DOHH2 (cell line): Measurements from ENCODE around the gene TRIOBP.

Experiments
- H3F3A ChIP-seq: fragments of 200-600 bp; sonication (generic), shearing (Covaris generic); 2 replicates; pipeline ENCODE4 v1.6.0; 2016; ENCODE audit warnings: antibody characterized with exemption, mild to moderate bottlenecking; ENCODE audit not compliant: control insufficient read depth, insufficient read depth
- H3K27ac ChIP-seq: fragments of 200-600 bp; sonication (generic); 2 replicates; pipeline ENCODE4 v1.5.1; 2014; ENCODE audit warnings: low read depth, mild to moderate bottlenecking, low read length, moderate library complexity
- H3K27me3 ChIP-seq: fragments of 200-600 bp; sonication (generic); 2 replicates; pipeline ENCODE4 v1.6.1; 2014; ENCODE audit warnings: mild to moderate bottlenecking, low read length, mixed read lengths; ENCODE audit not compliant: control insufficient read depth
- H3K36me3 ChIP-seq: fragments of 200-600 bp; sonication (generic); 2 replicates; pipeline ENCODE4 v1.6.1; 2014; ENCODE audit warnings: mild to moderate bottlenecking, low read length, moderate library complexity, mixed read lengths; ENCODE audit not compliant: control insufficient read depth
- H3K4me1 ChIP-seq: fragments of 200-600 bp; sonication (generic); 2 replicates; pipeline ENCODE4 v1.6.1; 2014; ENCODE audit warnings: mild to moderate bottlenecking, low read length, mixed read lengths; ENCODE audit not compliant: control insufficient read depth
- H3K4me2 ChIP-seq: fragments of 200-600 bp; sonication (generic); 2 replicates; pipeline ENCODE4 v1.6.0; 2014; ENCODE audit warnings: mild to moderate bottlenecking, low read length, moderate library complexity
- H3K4me3 ChIP-seq: fragments of 200-600 bp; sonication (generic); 2 replicates; pipeline ENCODE4 v1.5.1; 2014; ENCODE audit warnings: mild to moderate bottlenecking, low read length, mixed read lengths
- H3K79me2 ChIP-seq: fragments of 200-600 bp; sonication (generic); 2 replicates; pipeline ENCODE4 v1.6.1; 2014; ENCODE audit warnings: mild to moderate bottlenecking, low read length, mixed read lengths; ENCODE audit not compliant: control insufficient read depth
- H3K9me2 ChIP-seq: fragments of 200-600 bp; sonication (generic); replicated peaks from 2 replicates; pipeline ENCODE4 v1.6.1; 2014; ENCODE audit warnings: mild to moderate bottlenecking, low read length, mixed read lengths; ENCODE audit not compliant: control insufficient read depth
- H3K9me3 ChIP-seq: fragments of 200-600 bp; sonication (generic); 2 replicates; pipeline ENCODE4 v1.6.1; 2014; ENCODE audit warnings: antibody characterized with exemption, low read length, mixed read lengths; ENCODE audit not compliant: control insufficient read depth, insufficient read depth
- H4K20me1 ChIP-seq: fragments of 200-600 bp; sonication (generic); 2 replicates; pipeline ENCODE4 v1.6.0; 2014; ENCODE audit warnings: low read depth, mild to moderate bottlenecking, antibody characterized with exemption, low read length, moderate library complexity; ENCODE audit not compliant: control insufficient read depth, insufficient read depth
- EZH2phosphoT487 ChIP-seq: fragments of 200-600 bp; sonication (generic); IDR thresholded peaks from 2 replicates; pipeline ENCODE4 v1.6.1; 2017; ENCODE audit warnings: borderline replicate concordance, mild to moderate bottlenecking, antibody characterized with exemption, low read length, moderate library complexity, mixed read lengths
- TF ChIP-seq, protein P1 (sequence below): fragments of 200-600 bp; sonication (generic); IDR thresholded peaks from one replicate; pipeline ENCODE4 v1.5.1; 2014; ENCODE audit warnings: antibody characterized with exemption, mild to moderate bottlenecking, low read depth, low read length; ENCODE audit not compliant: poor library complexity, severe bottlenecking

TRIOBP gene

DNA sequence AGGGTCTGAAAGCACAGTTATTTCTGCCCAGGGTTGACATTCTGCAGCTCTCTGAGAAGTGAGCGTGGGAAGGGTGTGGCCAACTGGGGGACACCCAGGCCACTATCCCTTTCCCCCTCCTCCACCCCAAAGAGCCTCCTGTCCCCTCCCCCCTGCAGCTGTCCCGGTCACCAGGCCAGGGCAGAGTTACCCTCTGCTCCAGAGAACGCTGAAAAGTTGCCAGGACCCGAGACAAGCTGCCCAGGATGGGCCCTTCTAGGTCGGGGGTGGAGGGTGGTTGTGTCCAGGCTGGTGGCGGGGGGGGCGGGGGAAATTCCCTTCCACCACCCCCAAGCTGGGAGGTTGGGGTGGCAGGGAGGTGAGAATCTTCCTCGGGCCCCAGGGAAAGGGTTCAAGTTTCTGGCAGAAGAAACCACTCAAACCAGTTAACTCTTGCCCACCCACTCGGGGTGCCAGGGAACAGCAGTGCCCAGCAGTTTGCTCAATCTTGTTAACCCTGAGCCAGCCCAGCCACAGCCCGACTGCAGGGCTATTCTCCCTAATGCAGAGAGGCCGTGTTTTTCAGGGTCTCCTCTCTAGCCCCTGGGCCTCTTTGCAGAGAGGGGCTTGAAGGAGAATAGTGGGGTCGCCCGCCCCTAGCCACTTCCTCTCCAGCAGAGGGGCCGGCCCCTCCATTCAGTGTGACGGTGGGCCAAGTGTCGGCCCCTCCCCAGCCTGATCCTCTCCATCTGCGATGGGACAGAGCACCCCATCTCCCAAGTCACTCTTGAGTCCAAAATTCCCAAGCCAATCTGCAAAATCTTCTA lies 20.7 kb upstream of the TRIOBP start:
- Histone ChIP-seq H3K27me3 (no peaks in the 10 kb centered on the region), H3K79me2 (no peaks in the 10 kb centered on the region; the same call in 1 of the 2 replicates), H3K4me2 (peak overlapping the region; percentile 87), H3K9me3 (no peaks in the 10 kb centered on the region), H4K20me1 (no peaks in the 10 kb centered on the region), H3K36me3 (peaks cover 6% of the 10 kb centered on the region; the same call in 1 of the 2 replicates), H3K27ac (peak overlapping the region; percentile 79), H3K9me2 (no peaks in the 10 kb centered on the region), H3K4me1 (peaks cover 62% of the 10 kb centered on the region), H3F3A (peaks cover 29% of the 10 kb centered on the region), H3K4me3 (peak overlapping the region; percentile 74)
- TF ChIP-seq EZH2phosphoT487: no peak
- TF ChIP-seq, protein P1, sequence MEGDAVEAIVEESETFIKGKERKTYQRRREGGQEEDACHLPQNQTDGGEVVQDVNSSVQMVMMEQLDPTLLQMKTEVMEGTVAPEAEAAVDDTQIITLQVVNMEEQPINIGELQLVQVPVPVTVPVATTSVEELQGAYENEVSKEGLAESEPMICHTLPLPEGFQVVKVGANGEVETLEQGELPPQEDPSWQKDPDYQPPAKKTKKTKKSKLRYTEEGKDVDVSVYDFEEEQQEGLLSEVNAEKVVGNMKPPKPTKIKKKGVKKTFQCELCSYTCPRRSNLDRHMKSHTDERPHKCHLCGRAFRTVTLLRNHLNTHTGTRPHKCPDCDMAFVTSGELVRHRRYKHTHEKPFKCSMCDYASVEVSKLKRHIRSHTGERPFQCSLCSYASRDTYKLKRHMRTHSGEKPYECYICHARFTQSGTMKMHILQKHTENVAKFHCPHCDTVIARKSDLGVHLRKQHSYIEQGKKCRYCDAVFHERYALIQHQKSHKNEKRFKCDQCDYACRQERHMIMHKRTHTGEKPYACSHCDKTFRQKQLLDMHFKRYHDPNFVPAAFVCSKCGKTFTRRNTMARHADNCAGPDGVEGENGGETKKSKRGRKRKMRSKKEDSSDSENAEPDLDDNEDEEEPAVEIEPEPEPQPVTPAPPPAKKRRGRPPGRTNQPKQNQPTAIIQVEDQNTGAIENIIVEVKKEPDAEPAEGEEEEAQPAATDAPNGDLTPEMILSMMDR: no peak

DNA sequence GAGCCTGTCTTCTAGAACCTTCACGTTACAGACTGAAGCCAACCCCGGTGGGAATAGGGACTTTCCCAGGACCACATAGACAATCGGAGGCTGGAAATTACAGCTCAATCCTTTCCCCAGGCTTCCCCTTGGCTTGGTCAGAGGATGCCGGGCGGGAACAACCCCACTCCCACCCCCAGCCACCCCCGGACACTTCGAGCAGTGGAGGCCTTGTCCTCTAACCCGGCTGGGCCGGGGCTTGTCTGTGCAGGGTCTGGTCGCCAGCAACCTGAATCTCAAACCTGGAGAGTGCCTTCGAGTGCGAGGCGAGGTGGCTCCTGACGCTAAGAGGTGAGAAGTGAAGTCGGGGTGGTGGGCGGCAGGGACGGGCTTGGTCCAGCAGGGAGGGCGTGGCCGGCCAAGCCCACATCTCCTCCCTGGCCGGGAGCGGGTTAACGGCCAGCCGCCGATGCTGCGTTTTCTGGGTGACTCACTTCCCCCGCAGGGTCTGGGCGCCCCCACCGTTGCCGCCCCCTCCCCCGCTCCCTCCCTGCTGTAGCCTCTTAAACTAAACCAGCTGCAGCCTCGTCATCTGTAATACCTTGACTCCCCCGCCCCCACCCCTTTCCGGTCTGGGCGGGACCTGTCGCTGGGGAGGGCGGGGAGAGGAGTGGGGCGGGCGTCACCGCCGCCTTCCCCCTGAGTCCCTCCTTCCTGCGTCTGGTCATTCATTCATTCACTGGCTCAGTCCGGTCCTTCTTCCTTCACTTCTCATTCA lies 19.9 kb upstream of the TRIOBP start:
- Histone ChIP-seq H3K4me2 (peak overlapping the region; percentile 87), H3K9me3 (no peaks in the 10 kb centered on the region), H3K27me3 (no peaks in the 10 kb centered on the region), H3K79me2 (no peaks in the 10 kb centered on the region; the same call in 1 of the 2 replicates), H3K27ac (peak overlapping the region; percentile 79), H4K20me1 (no peaks in the 10 kb centered on the region), H3K4me3 (peak overlapping the region; percentile 74), H3K36me3 (no peaks in the 10 kb centered on the region; the same call in 1 of the 2 replicates), H3F3A (peaks cover 26% of the 10 kb centered on the region), H3K9me2 (no peaks in the 10 kb centered on the region), H3K4me1 (peaks cover 62% of the 10 kb centered on the region)
- TF ChIP-seq, protein P1: no peak
- TF ChIP-seq EZH2phosphoT487: no peak

DNA sequence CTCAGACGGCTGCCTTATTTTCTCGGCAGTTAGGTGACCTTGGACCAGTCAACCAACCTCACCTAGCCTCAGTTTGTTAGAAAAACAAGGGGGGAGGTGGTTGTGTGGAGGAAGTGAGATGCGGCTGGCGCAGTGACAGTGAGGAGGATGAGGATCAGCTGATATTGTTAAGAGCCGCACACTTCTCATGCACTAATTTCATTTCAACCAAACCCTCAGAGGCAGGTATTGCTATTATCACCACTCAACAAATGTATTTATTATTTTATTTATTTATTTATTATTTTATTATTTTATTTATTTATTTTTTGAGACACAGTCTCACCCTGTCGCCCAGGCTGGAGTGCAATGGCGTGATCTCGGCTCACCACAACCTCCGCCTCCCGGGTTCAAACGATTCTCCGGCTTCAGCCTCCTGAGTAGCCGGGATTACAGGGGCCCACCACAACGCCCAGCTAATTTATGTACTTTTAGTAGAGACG lies 19.3 kb upstream of the TRIOBP start:
- Histone ChIP-seq H3K27me3 (no peaks in the 10 kb centered on the region), H3K4me2 (peak overlapping the region; percentile 87), H3K9me2 (no peaks in the 10 kb centered on the region), H3F3A (peaks cover 21% of the 10 kb centered on the region), H3K4me1 (peaks cover 55% of the 10 kb centered on the region), H3K79me2 (no peaks in the 10 kb centered on the region; the same call in 1 of the 2 replicates), H4K20me1 (no peaks in the 10 kb centered on the region), H3K4me3 (peak overlapping the region; percentile 74), H3K27ac (peak overlapping the region; percentile 79), H3K36me3 (no peaks in the 10 kb centered on the region), H3K9me3 (no peaks in the 10 kb centered on the region)
- TF ChIP-seq, protein P1: no peak
- TF ChIP-seq EZH2phosphoT487: no peak
